PC-9 (cell line): ENCODE measurements around the gene SLC6A9. TPM values are rescaled to one million over a fixed set of nuclear protein-coding genes. Genes with fewer than 3 reads are reported as not detected.

Experiments
- BruUV-seq: library from RNA; stranded (reverse); fragments of 400-500 nt; replicated peaks from 2 replicates; lab custom pipeline; 2021; lab: Mats Ljungman, UMichigan
- CTCF ChIA-PET: fragments of 300-600 bp; sonication (Branson Sonifier 250); formaldehyde crosslinking; loops from one replicate; lab custom pipeline; 2022; ENCODE audit warnings: antibody characterized with exemption; lab: Charles Lee
- POLR2A ChIA-PET: fragments of 300-600 bp; sonication (Branson Sonifier 250); formaldehyde crosslinking; loops from one replicate; lab custom pipeline; 2022; ENCODE audit warnings: antibody characterized with exemption; ENCODE audit not compliant: unreplicated experiment; lab: Charles Lee
- DNase-seq, 2 experiments: peaks; one replicate each; pipeline versions ENCODE4 v3.0.0 to v3.0.0-alpha.2; 2015 to 2022; ENCODE audit warnings: mixed read lengths in 1 of 2
- H2AFZ ChIP-seq: fragments of 200-600 bp; sonication (generic); 2 replicates; pipeline ENCODE4 v1.8.1; 2017; ENCODE audit warnings: antibody characterized with exemption
- H3F3A ChIP-seq: fragments of 200-600 bp; sonication (generic); 2 replicates; pipeline ENCODE4 v1.8.1; 2017; ENCODE audit warnings: antibody characterized with exemption, mild to moderate bottlenecking, low read depth; ENCODE audit not compliant: insufficient read depth
- H3K27ac ChIP-seq: fragments of 200-600 bp; sonication (generic); 2 replicates; pipeline ENCODE4 v1.6.1; 2016; ENCODE audit warnings: mixed run types
- H3K27me3 ChIP-seq: fragments of 200-600 bp; sonication (generic); 2 replicates; pipeline ENCODE4 v1.6.1; 2016; ENCODE audit warnings: low read depth, mixed run types; ENCODE audit not compliant: insufficient read depth
- H3K36me3 ChIP-seq: fragments of 200-600 bp; sonication (generic); 2 replicates; pipeline ENCODE4 v1.6.1; 2016; ENCODE audit warnings: low read depth, mixed run types
- H3K4me1 ChIP-seq: fragments of 200-600 bp; sonication (generic); replicated peaks from 2 replicates; pipeline ENCODE4 v1.6.1; 2016; ENCODE audit warnings: mixed run types; ENCODE audit not compliant: insufficient read depth
- H3K4me2 ChIP-seq: fragments of 200-600 bp; sonication (generic); 2 replicates; pipeline ENCODE4 v1.6.1; 2017; ENCODE audit warnings: mixed run types
- H3K4me3 ChIP-seq: fragments of 200-600 bp; sonication (generic); 2 replicates; pipeline ENCODE4 v1.6.1; 2016; ENCODE audit warnings: mixed run types
- H3K79me2 ChIP-seq: fragments of 200-600 bp; sonication (generic); 2 replicates; pipeline ENCODE4 v1.6.1; 2017; ENCODE audit warnings: low read depth, mixed run types
- H3K9me2 ChIP-seq: fragments of 200-600 bp; sonication (generic); 2 replicates; pipeline ENCODE4 v1.8.1; 2017; ENCODE audit warnings: mild to moderate bottlenecking; ENCODE audit not compliant: insufficient read depth
- H3K9me3 ChIP-seq: fragments of 200-600 bp; sonication (generic); 2 replicates; pipeline ENCODE4 v1.8.1; 2016; ENCODE audit warnings: low read depth; ENCODE audit not compliant: insufficient read depth
- H4K20me1 ChIP-seq: fragments of 200-600 bp; sonication (generic); 2 replicates; pipeline ENCODE4 v1.8.1; 2017; ENCODE audit not compliant: insufficient read depth
- EZH2 ChIP-seq: fragments of 200-600 bp; sonication (generic); IDR thresholded peaks from 2 replicates; pipeline ENCODE4 v1.8.0; 2017; ENCODE audit warnings: antibody characterized with exemption, low read depth
- intact Hi-C: fragments of 100-400 bp; cut with micrococcal nuclease; formaldehyde crosslinking; loops from one replicate; pipeline ENCODE4 v1.10.0; 2022; ENCODE audit not compliant: unreplicated experiment
- total RNA-seq: library from RNA; stranded (reverse); gene quantifications from 2 replicates; pipeline ENCODE4 v1.2.3, GENCODE V29; 2021
- TF ChIP-seq, protein P1 (sequence below): fragments of 200-600 bp; sonication (generic); conservative IDR thresholded peaks from 2 replicates; pipeline ENCODE4 v1.6.1; 2017; ENCODE audit warnings: mixed run types, antibody characterized with exemption, mild to moderate bottlenecking, moderate library complexity

Gene SLC6A9
- total RNA-seq, 1 experiment from 2014 or later = 70.1 TPM

DNA sequence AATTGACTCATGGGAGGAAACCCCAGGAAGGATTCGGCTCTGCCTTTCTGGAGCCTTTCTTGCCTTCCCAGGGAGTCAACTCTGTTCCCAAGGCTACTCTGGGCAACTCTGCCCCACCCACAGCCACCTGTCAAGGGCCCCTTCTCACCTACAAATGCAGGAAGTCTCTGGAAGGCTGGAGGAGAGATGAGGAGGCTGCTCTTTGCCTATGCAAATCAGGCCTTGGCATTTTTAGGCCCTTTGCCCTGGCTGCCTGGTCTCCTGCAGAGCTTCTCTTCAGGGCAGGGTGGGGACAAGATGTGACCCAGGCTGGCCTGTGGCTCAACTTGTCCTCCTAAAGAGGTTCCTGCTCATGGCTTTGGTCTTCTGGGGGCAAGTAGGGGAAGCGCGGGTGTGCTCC is 5.4 kb downstream of the SLC6A9 start:
- Histone ChIP-seq H3K79me2 (peaks cover 45% of the 10 kb centered on the region), H3K4me2 (peak overlapping the region; percentile 99), H3K9me3 (no peaks in the 10 kb centered on the region), H3K9me2 (no peaks in the 10 kb centered on the region), H3K36me3 (peaks cover 46% of the 10 kb centered on the region), H3K27ac (peak overlapping the region; percentile 91), H3K4me3 (peak overlapping the region; percentile 16; the same call in 1 of the 2 replicates), H3K27me3 (no peaks in the 10 kb centered on the region), H2AFZ (no peak overlapping the region), H4K20me1 (peaks cover 20% of the 10 kb centered on the region), H3K4me1 (peaks cover 62% of the 10 kb centered on the region), H3F3A (peaks cover 67% of the 10 kb centered on the region)
- no TSS peak for BruUV-seq
- POLR2A ChIA-PET = interaction anchor here (0.6 kb wide), 1 partner anchor 376 kb away, joined by 13 read pairs; no protein-coding TSS in a partner anchor
- CTCF ChIA-PET = interaction anchor here (0.6 to 0.7 kb wide), 2 partner anchors 22 to 45 kb away, joined by 4 to 6 read pairs; no protein-coding TSS in a partner anchor
- TF ChIP-seq, protein P1, sequence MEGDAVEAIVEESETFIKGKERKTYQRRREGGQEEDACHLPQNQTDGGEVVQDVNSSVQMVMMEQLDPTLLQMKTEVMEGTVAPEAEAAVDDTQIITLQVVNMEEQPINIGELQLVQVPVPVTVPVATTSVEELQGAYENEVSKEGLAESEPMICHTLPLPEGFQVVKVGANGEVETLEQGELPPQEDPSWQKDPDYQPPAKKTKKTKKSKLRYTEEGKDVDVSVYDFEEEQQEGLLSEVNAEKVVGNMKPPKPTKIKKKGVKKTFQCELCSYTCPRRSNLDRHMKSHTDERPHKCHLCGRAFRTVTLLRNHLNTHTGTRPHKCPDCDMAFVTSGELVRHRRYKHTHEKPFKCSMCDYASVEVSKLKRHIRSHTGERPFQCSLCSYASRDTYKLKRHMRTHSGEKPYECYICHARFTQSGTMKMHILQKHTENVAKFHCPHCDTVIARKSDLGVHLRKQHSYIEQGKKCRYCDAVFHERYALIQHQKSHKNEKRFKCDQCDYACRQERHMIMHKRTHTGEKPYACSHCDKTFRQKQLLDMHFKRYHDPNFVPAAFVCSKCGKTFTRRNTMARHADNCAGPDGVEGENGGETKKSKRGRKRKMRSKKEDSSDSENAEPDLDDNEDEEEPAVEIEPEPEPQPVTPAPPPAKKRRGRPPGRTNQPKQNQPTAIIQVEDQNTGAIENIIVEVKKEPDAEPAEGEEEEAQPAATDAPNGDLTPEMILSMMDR = no peak
- TF ChIP-seq EZH2 = no peak
- DNase-seq = peak; percentile 82 to 97
- intact Hi-C loops = no loop called here

DNA sequence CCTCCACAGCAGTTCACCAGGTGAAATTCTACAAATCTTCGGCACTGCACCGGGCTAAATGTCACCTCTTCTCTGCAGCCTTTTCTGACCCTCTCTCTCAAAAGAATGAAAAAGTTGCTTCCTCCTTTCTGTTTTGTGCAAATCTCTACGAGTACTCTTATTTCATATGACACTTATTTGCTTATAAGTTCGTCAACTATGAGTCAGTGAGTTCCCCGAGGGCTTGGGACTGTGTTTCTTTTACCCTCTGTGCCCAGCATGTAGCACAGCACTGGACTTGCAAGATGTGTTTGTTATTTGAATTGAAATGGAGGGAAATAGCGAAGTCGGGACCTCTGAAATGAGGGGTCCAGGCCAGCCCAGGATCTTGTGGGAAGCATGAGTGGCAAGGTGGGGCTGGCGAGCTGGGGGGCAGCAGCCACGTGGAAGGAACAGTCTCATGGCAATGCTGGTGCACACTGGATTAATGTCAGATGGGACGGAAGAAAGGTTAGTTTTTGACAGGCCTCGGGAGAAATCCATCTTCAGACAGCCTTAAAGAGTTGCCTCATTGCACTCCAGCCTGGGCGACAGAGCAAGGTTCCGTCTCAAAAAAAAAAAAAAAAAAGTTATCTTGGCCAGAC is 6.2 kb downstream of the SLC6A9 start:
- Histone ChIP-seq H3K27me3 (no peaks in the 10 kb centered on the region), H3K36me3 (peaks cover 54% of the 10 kb centered on the region), H3K4me2 (peak overlapping the region; percentile 99), H3K4me3 (peak overlapping the region; percentile 30; the same call in 1 of the 2 replicates), H4K20me1 (peaks cover 26% of the 10 kb centered on the region), H3K9me3 (no peaks in the 10 kb centered on the region), H3K9me2 (no peaks in the 10 kb centered on the region), H3K79me2 (peaks cover 45% of the 10 kb centered on the region), H3F3A (peaks cover 64% of the 10 kb centered on the region), H3K27ac (peak overlapping the region; percentile 91), H3K4me1 (peaks cover 62% of the 10 kb centered on the region), H2AFZ (no peak overlapping the region)
- no TSS peak for BruUV-seq
- ChIA-PET POLR2A (interaction anchor here (0.5 to 0.6 kb wide), 2 partner anchors 35 to 375 kb away, joined by 3 to 13 read pairs; no protein-coding TSS in a partner anchor), CTCF (interaction anchor here (0.6 to 0.7 kb wide), 2 partner anchors 22 to 44 kb away, joined by 4 to 6 read pairs; no protein-coding TSS in a partner anchor)
- TF ChIP-seq, protein P1 = no peak
- no peak for TF ChIP-seq EZH2
- DNase-seq = peak; percentile 49 to 91
- intact Hi-C loops = no loop called here

DNA sequence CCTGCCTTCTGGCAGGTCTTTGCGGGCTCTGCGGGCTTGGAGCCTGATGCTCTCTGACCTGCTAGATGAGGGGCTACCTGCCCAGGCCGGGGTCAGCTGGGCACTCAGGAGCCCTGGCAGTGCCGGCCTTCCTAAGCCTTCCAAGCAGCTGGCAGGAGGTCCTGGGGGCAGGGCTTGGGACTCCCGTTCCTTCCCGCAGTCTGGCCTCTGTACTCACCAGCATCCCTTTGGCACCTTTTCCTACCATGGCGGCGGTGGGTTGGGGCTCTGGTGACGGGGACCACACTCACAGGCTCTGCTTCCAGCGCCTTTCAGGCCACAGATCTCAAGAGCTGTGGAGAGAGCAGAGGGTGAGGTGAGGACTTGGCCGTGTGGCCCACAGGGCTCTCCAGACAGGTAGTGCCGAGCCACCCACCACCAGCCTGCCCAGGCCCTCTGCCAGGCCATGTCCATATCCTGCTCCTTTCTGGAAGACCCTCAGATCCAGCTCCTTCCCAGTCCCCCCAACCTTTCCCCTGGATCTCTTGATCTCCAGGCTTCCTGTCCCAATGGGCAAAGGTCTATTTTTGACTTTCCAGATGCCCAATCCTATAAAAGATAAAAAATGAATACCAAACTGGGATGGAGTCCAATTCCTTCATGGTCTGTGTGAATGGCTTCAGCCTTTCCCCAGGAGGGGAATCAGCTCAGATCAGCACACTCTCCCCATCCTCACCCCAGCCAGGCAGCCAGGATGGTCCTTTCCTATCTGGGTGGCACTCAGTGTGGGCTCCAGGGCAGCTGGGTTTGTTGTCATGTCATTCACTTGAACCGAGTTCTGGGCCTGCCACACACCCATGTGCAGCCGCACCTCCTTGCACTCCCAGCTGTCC is 7.0 kb downstream of the SLC6A9 start:
- DNase-seq = no peak
- Histone ChIP-seq H3K9me3 (no peaks in the 10 kb centered on the region), H3K36me3 (peaks cover 54% of the 10 kb centered on the region), H4K20me1 (peaks cover 28% of the 10 kb centered on the region), H3K4me3 (peak overlapping the region; percentile 30; the same call in 1 of the 2 replicates), H3K27ac (peak overlapping the region; percentile 91), H3K9me2 (no peaks in the 10 kb centered on the region), H3K4me2 (peak overlapping the region; percentile 99), H3K79me2 (peaks cover 40% of the 10 kb centered on the region), H3F3A (peaks cover 57% of the 10 kb centered on the region), H3K27me3 (no peaks in the 10 kb centered on the region), H2AFZ (no peak overlapping the region), H3K4me1 (peaks cover 58% of the 10 kb centered on the region)
- POLR2A ChIA-PET = interaction anchor here (0.5 kb wide), 1 partner anchor 34 kb away, joined by 3 read pairs; no protein-coding TSS in a partner anchor
- no peak for TF ChIP-seq EZH2
- TF ChIP-seq, protein P1 = no peak
- intact Hi-C loops = no loop called here
- no TSS peak for BruUV-seq
- CTCF ChIA-PET = interaction anchor here (0.5 kb wide), 1 partner anchor 708 kb away, joined by 4 read pairs; no protein-coding TSS in a partner anchor
